Skeletal muscle satellite cell (primary cell): Measurements from ENCODE around the gene R3HDM1.
"Not testable (repeated sequence)": the region's sequence is repeated elsewhere in the genome, so short reads cannot be mapped to it uniquely, and the experiment has no call there.

Experiments used
- H3K27me3 ChIP-seq: 2 replicates; pipeline ENCODE4 v1.7.0; 2013; ENCODE audit warnings: low read length; ENCODE audit not compliant: control insufficient read depth, insufficient read depth
- H3K36me3 ChIP-seq: 2 replicates; pipeline ENCODE4 v1.7.0; 2013; ENCODE audit warnings: mild to moderate bottlenecking, control low read depth, low read length; ENCODE audit not compliant: insufficient read depth
- H3K4me1 ChIP-seq: 2 replicates; pipeline ENCODE4 v1.7.0; 2013; ENCODE audit warnings: low read length; ENCODE audit not compliant: control insufficient read depth, insufficient read depth
- H3K4me2 ChIP-seq: 2 replicates; pipeline ENCODE4 v1.7.0; 2013; ENCODE audit warnings: mild to moderate bottlenecking, low read length
- H3K4me3 ChIP-seq: 2 replicates; pipeline ENCODE4 v1.7.0; 2013; ENCODE audit warnings: low read length
- H3K9ac ChIP-seq: 2 replicates; pipeline ENCODE4 v1.7.0; 2013; ENCODE audit warnings: mild to moderate bottlenecking, low read depth, low read length, moderate library complexity
- H3K9me3 ChIP-seq: replicated peaks from 2 replicates; pipeline ENCODE4 v1.7.0; 2013; ENCODE audit warnings: mild to moderate bottlenecking, control low read depth, low read length

The R3HDM1 gene

GRCh38 chr2:135617501-135618015 lies 86.3 kb downstream of the R3HDM1 start:
- Histone ChIP-seq H3K4me1 (peaks cover 3% of the 10 kb centered on the region), H3K9me3 (no peaks in the 10 kb centered on the region), H3K4me2 (no peak overlapping the region), H3K9ac (no peak overlapping the region), H3K27me3 (no peaks in the 10 kb centered on the region), H3K36me3 (no peaks in the 10 kb centered on the region), H3K4me3 (no peak overlapping the region)

- Histone ChIP-seq H3K36me3 (no peaks in the 10 kb centered on the region), H3K4me2 (no peak overlapping the region), H3K4me3 (no peak overlapping the region), H3K4me1 (peaks cover 3% of the 10 kb centered on the region), H3K9me3 (no peaks in the 10 kb centered on the region), H3K9ac (no peak overlapping the region), H3K27me3 (no peaks in the 10 kb centered on the region)
Measured at GRCh38 chr2:135620198-135620597, 88.9 kb downstream of the R3HDM1 start.

GRCh38 chr2:135629520-135629919 lies 98.2 kb downstream of the R3HDM1 start:
- Histone ChIP-seq H3K27me3 (no peaks in the 10 kb centered on the region), H3K36me3 (no peaks in the 10 kb centered on the region), H3K4me3 (no peak overlapping the region), H3K9ac (no peak overlapping the region), H3K4me1 (no peaks in the 10 kb centered on the region), H3K9me3 (no peaks in the 10 kb centered on the region), H3K4me2 (no peak overlapping the region)

- H3K4me3 ChIP-seq, H3K4me2 ChIP-seq, H3K27me3 ChIP-seq, H3K9me3 ChIP-seq, H3K9ac ChIP-seq, H3K4me1 ChIP-seq, H3K36me3 ChIP-seq: not testable (repeated sequence)
Measured at GRCh38 chr2:135630034-135630433, 98.8 kb downstream of the R3HDM1 start.

- no peaks in the 10 kb centered on the region for H3K27me3 ChIP-seq
- no peaks in the 10 kb centered on the region for H3K36me3 ChIP-seq
- H3K9me3 ChIP-seq, result no peaks in the 10 kb centered on the region
- no peak overlapping the region for H3K9ac ChIP-seq
- H3K4me1 ChIP-seq, result no peaks in the 10 kb centered on the region
- H3K4me3 ChIP-seq, result no peak overlapping the region
- H3K4me2 ChIP-seq, result no peak overlapping the region
Measured at GRCh38 chr2:135630488-135630887, 99.2 kb downstream of the R3HDM1 start.

GRCh38 chr2:135633582-135633981 lies 102.3 kb downstream of the R3HDM1 start:
- Histone ChIP-seq H3K4me1 (no peaks in the 10 kb centered on the region), H3K36me3 (peaks cover 8% of the 10 kb centered on the region), H3K27me3 (no peaks in the 10 kb centered on the region), H3K9me3 (no peaks in the 10 kb centered on the region), H3K9ac (no peak overlapping the region), H3K4me3 (no peak overlapping the region), H3K4me2 (no peak overlapping the region)

- Histone ChIP-seq H3K27me3 (no peaks in the 10 kb centered on the region), H3K4me3 (no peak overlapping the region), H3K9me3 (no peaks in the 10 kb centered on the region), H3K9ac (no peak overlapping the region), H3K36me3 (peaks cover 8% of the 10 kb centered on the region), H3K4me1 (no peaks in the 10 kb centered on the region), H3K4me2 (no peak overlapping the region)
Measured at GRCh38 chr2:135635212-135635835, 104.0 kb downstream of the R3HDM1 start.

- H3K36me3 ChIP-seq, result peaks cover 8% of the 10 kb centered on the region
- no peak overlapping the region for H3K4me3 ChIP-seq
- no peaks in the 10 kb centered on the region for H3K4me1 ChIP-seq
- no peak overlapping the region for H3K4me2 ChIP-seq
- H3K9me3 ChIP-seq, result no peaks in the 10 kb centered on the region
- no peaks in the 10 kb centered on the region for H3K27me3 ChIP-seq
- H3K9ac ChIP-seq, result no peak overlapping the region
Measured at GRCh38 chr2:135636982-135637381, 105.7 kb downstream of the R3HDM1 start.

- Histone ChIP-seq H3K9ac (no peak overlapping the region), H3K9me3 (no peaks in the 10 kb centered on the region), H3K4me2 (no peak overlapping the region), H3K4me3 (no peak overlapping the region), H3K36me3 (peaks cover 8% of the 10 kb centered on the region), H3K4me1 (no peaks in the 10 kb centered on the region), H3K27me3 (no peaks in the 10 kb centered on the region)
Measured at GRCh38 chr2:135637456-135638087, 106.3 kb downstream of the R3HDM1 start.

GRCh38 chr2:135638825-135639224 lies 107.5 kb downstream of the R3HDM1 start:
- no peaks in the 10 kb centered on the region for H3K9me3 ChIP-seq
- no peak overlapping the region for H3K4me3 ChIP-seq
- no peak overlapping the region for H3K9ac ChIP-seq
- no peak overlapping the region for H3K4me2 ChIP-seq
- peaks cover 8% of the 10 kb centered on the region for H3K36me3 ChIP-seq
- no peaks in the 10 kb centered on the region for H3K27me3 ChIP-seq
- no peaks in the 10 kb centered on the region for H3K4me1 ChIP-seq

- H3K4me2 ChIP-seq, result no peak overlapping the region
- no peak overlapping the region for H3K4me3 ChIP-seq
- no peaks in the 10 kb centered on the region for H3K4me1 ChIP-seq
- H3K27me3 ChIP-seq, result no peaks in the 10 kb centered on the region
- H3K9ac ChIP-seq, result no peak overlapping the region
- H3K9me3 ChIP-seq, result no peaks in the 10 kb centered on the region
- peaks cover 8% of the 10 kb centered on the region for H3K36me3 ChIP-seq
Measured at GRCh38 chr2:135641156-135642068, 110.1 kb downstream of the R3HDM1 start.
